Inferior parietal cortex (tissue), 1 donor: Measurements from ENCODE around the gene TMPRSS6.

Experiments used
- DNase-seq: peaks from one replicate; pipeline ENCODE4 v3.0.0-alpha.2; 2016; ENCODE audit errors: extremely low spot score

TMPRSS6 gene

GRCh38 chr22:37028692-37029674 is 80.5 kb downstream of the TMPRSS6 start:
- DNase-seq, result no peak

- DNase-seq, result no peak
These were observed 82.0 kb downstream of the TMPRSS6 start for GRCh38 chr22:37027556-37027955.

GRCh38 chr22:37026325-37026724 is 83.2 kb downstream of the TMPRSS6 start:
- DNase-seq, result no peak

DNA sequence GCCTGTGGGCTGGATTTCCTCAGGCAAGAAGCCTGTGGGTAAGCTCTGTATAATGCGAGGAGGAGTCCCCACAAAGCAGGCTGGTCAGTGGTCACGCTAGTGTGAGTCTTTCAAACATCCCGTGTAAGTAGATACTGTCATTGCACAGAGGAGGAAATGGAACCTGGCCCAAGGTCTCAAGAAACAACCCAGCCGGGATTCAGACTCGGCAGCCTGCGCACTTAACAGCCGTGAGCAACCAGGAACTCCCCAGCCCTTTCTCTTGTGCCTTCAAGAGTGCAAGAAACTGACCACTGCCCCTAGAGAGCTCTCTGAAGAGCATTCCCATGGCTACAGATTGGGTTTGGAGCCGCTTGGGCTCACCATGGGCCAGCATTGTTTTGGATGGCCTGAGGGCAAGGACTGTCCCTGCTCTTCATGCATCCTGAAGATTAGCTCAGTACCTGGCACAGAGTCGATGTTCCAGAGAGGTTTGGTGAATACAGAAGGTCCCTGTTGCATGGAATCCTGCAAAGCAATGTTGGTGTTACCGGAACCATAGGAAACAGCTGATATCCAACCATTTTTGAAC is 83.9 kb downstream of the TMPRSS6 start:
- DNase-seq, result no peak

- DNase-seq, result no peak
These were observed 85.0 kb downstream of the TMPRSS6 start for GRCh38 chr22:37024339-37025157.

GRCh38 chr22:37023743-37024338 is 85.7 kb downstream of the TMPRSS6 start:
- no peak for DNase-seq

DNA sequence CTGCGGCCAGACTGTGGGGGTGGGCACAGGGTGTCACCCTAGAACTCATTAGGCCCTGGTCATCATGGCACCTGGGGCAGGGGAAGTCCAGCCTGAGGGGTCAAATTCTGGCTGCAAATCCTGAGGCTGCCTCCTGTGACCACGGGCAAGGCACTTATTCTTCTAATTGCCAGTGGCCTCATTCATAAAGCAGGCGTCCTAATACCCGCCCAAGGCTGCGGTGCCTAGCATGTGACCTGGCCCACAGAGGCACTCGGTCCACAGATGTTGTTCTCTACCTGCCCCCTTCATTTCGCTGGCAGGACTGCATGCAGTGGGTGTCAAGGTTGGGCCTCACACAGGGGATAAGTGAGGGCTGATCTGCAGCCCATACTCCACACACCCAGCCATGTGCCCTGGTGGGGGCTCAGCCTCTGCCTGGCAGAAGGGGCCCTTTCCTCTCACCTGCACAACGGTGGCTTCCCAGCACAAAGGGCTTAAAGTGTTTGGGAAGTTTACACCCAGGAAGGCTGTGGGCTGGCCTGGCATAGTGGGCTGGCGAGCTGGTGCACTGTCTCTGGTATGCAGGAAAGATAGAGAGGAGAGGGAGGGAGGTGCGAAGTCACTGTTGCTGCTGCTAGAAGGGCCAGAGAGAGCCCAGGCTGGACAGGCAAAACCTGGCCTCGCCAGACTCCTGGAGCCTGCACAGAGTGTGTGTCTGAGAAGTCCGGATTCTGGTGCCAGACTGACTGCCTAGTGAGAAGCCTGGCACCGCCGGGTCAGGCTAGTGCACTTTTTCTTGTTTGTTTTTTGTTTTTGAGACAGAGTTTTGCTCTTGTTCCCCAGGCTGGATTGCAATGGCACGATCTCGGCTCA is 86.8 kb downstream of the TMPRSS6 start:
- DNase-seq, result no peak

- peak; percentile 52 for DNase-seq
These were observed 87.6 kb downstream of the TMPRSS6 start for GRCh38 chr22:37021710-37022482.

GRCh38 chr22:37021041-37021440 is 88.5 kb downstream of the TMPRSS6 start:
- DNase-seq, result no peak

DNA sequence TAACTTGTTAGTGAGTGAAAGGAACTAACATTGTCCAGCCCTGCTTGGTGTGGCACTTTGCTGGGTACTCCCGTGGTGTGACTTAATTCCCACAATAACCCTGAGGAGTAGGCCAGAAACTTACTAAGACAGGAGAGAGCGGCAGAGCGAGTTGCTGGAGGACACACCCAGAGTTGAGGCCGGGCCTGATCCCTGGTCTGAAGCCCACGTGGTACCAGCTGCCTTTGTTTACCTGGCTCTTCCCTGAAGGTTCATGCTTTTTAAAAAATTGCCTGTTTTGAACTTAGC is 89.4 kb downstream of the TMPRSS6 start:
- DNase-seq, result peak; percentile 22

DNA sequence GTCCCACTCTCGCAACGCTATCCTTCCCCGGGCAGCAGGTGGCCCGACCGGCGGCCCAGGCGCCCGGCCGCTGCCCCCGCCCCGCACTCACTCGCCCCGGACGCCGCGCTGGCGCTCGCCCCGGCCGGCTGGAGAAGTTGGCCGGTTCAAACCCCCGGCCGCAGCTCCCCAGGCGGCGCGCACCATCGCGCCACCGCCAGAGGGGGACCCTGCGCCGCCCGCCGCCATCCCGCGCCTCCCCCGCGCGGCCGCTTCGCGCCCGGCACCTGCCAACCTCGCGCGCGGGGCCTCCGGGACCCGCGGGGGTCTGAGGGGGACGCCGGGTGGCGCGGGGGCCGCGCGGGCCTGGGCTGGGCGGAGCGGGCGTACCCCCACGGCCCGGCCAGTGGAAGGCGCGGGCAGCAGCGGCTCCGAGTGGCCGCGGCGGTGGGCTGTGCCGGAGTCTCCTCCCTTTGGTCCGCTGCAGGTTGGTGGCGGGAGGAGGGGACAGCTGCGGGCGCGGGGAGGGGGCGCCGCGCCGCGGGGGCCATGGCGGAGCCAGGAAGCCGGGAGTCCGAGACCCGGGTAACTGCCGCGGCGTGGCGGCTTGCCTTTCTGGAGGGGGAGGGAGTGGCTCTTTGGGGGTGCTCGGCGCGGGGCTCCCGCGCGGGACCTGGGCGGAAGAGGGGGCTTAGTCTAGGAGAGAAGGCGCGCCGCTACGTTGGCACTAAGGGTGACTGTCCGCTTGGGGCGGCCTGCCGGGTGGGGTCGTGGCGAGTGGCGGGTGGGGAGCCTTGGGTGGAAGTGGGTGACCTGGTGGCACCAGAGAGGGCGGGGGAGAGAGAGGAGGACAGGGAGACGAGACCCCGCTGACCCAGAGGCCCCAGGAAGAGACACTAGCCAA is 90.0 kb downstream of the TMPRSS6 start, which contains the start of the genes MPST and TST:
Gene MPST, plus strand, starts transcription at position 434 of the 883 bp plus-strand sequence. Its CDS starts 95 bp downstream, at position 529.
Gene TST, minus strand, starts transcription at position 139 of the 883 bp plus-strand sequence. CDS start 715 bp downstream, outside the sequence.
- DNase-seq, result peak; percentile 64

- DNase-seq, result peak; percentile 14
These were observed 90.7 kb downstream of the TMPRSS6 start for GRCh38 chr22:37018815-37019308.

GRCh38 chr22:37018086-37018814 is 91.3 kb downstream of the TMPRSS6 start:
- DNase-seq, result no peak

GRCh38 chr22:37017356-37017755 is 92.2 kb downstream of the TMPRSS6 start:
- DNase-seq, result no peak

DNA sequence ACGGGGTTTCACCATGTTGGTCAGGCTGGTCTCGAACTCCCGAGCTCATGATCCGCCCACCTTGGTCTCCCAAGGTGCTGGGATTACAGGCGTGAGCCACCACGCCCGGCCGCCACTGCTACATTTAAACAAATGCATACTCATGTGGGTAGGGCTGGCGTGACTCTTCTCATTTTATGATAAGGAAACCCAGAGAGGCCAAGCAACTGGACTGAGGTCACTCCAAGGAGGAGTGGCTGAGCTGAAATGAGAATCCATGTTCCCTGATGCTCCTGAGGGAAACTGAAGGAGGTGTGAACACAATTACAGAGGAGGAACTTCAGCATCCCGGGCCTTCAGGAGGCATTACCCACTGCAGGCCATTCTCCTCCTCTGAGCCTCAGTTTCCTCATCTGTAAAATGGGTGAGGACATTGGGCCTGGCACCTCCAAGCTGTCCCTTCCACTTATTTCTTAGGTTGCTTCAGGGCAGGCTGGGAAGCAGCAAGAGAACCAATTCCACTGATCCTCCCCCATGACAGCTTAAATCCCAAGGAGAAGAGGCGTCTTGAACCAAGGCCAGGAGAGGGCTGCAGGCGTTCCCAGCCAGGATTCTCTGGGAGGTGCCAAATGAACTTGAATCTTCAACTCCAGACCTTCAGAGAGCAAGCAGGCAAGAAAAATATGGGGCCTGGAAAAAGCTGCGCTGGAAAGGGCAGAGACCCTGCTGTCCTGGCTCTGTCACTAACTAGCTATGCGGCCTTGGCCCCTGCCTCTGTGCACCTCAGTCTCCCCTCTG is 93.2 kb downstream of the TMPRSS6 start:
- no peak for DNase-seq

- no peak for DNase-seq
These were observed 94.0 kb downstream of the TMPRSS6 start for GRCh38 chr22:37015587-37015878.
